Epithelial cell of proximal tubule (primary cell): ENCODE measurements around the gene ZNF362. TPM values are rescaled to one million over a fixed set of nuclear protein-coding genes. Genes with fewer than 3 reads are reported as not detected.

ENCODE experiments used
- DNase-seq: peaks from one replicate; pipeline ENCODE4 v3.0.0-alpha.2; 2011; ENCODE audit warnings: low read depth
- H3K4me3 ChIP-seq: 2 replicates; pipeline ENCODE4 v1.5.1; 2011; ENCODE audit warnings: low read depth, mild to moderate bottlenecking, low read length
- total RNA-seq: library from RNA; depleted of rRNA; stranded (reverse); fragments of >200 nt; gene quantifications from 2 replicates; pipeline ENCODE4 v1.2.3, GENCODE V29; 2015
- TF ChIP-seq, protein P1 (sequence below): conservative IDR thresholded peaks from 2 replicates; pipeline ENCODE4 v1.5.1; 2012; ENCODE audit warnings: low read depth, mild to moderate bottlenecking, low read length

ZNF362 gene
- total RNA-seq, 1 donor from 2014 or later, result 17.6 TPM

GRCh38 chr1:33326785-33327184, 70.5 kb downstream of the ZNF362 start:
- no peak for DNase-seq
- H3K4me3 ChIP-seq, result no peak overlapping the region
- TF ChIP-seq, protein P1, sequence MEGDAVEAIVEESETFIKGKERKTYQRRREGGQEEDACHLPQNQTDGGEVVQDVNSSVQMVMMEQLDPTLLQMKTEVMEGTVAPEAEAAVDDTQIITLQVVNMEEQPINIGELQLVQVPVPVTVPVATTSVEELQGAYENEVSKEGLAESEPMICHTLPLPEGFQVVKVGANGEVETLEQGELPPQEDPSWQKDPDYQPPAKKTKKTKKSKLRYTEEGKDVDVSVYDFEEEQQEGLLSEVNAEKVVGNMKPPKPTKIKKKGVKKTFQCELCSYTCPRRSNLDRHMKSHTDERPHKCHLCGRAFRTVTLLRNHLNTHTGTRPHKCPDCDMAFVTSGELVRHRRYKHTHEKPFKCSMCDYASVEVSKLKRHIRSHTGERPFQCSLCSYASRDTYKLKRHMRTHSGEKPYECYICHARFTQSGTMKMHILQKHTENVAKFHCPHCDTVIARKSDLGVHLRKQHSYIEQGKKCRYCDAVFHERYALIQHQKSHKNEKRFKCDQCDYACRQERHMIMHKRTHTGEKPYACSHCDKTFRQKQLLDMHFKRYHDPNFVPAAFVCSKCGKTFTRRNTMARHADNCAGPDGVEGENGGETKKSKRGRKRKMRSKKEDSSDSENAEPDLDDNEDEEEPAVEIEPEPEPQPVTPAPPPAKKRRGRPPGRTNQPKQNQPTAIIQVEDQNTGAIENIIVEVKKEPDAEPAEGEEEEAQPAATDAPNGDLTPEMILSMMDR, result no peak

DNA sequence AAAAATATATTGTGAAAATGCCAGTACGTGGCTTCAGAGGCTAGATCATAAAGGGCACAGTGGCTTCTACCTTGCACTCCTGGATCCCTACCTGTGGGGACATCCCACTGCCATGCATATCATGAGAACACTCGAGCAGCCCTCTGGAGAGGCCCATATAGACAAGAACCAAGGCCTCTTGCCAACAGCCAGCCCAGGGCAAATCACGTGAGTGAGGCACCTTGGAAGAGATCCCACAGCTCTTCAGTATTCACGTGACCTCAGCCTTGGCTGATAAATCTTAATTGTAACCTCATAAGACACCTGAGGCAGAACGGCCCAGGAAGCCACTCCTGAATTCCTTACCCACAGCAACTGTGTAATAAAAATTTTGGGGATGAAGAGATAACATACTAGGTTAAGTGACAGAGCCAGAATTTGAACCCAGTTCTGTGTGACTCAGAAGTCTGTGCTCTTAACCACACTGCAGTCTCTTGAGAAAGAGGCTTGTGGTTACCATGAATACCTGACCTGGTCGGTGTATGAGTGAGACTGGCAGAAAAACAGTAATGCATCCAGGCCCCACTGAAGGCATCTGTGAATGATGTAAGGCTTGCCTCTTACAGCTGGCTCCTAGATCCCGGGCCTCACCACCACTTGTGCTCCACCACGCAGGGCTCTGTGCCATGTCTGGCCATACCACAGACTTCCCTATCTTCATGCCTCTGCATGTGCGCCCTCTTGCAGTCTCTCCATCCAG, 71.5 kb downstream of the ZNF362 start:
- peak; percentile 67 for DNase-seq
- H3K4me3 ChIP-seq, result no peak overlapping the region
- TF ChIP-seq, protein P1, result no peak

DNA sequence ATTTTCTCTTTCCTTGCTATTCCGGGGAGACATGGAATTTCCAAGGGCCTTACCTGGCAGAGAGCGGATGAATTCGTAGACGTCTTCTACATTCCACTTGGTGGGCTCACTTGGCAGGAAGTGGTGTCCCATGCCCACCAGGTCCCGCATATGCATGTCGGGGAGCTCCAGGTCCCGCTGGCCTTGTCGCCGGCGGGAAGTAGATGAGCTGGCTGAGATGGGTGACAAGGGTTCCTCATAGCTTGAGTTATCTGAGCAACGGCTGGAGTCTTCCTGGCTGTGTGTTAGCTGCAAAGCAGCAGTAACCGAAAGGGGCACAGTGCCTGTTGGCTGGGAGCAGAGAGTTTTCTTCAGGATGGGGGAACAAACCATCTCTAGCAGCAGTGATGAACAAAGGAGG, 72.5 kb downstream of the ZNF362 start:
- TF ChIP-seq, protein P1, result no peak
- no peak overlapping the region for H3K4me3 ChIP-seq
- DNase-seq, result no peak

GRCh38 chr1:33329600-33330305, 73.5 kb downstream of the ZNF362 start:
- no peak for DNase-seq
- TF ChIP-seq, protein P1, result no peak
- no peak overlapping the region for H3K4me3 ChIP-seq

DNA sequence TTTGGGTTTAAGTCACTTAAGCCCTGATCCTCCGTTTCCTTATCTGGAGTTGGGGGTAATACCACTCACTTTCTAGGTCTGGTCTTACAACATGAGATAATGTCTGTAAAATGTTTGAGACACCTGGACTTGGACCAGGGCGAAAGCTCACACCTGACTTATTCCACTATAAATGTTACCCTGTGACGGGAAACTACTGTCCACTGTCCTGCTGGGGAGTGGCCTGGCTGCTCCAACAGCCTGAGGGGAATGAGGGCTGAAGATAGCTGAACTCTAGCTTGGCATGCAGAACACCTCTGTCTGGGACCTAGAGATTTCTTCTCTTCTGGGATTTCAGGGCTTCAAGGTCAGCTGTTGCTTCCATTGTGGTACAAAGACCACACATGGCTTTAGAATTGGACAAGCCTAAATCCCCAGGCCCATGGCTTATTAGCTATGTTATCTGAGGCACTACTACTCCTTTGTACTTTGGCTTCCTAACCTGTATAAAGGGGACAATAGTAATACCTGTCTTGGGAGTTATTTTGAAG, 74.1 kb downstream of the ZNF362 start:
- no peak for DNase-seq
- no peak overlapping the region for H3K4me3 ChIP-seq
- TF ChIP-seq, protein P1, result no peak

- DNase-seq, result no peak
- no peak overlapping the region for H3K4me3 ChIP-seq
- TF ChIP-seq, protein P1, result no peak
Measured at GRCh38 chr1:33330906-33331305, 74.6 kb downstream of the ZNF362 start.
